MCF 10A (cell line): ENCODE results near the gene FCMR. TPM values are rescaled to one million over a fixed set of nuclear protein-coding genes. Genes with fewer than 3 reads are reported as not detected.

ENCODE experiments used
- BruUV-seq: library from RNA; stranded (reverse); fragments of 400-500 nt; replicated peaks from 2 replicates; lab custom pipeline; 2021; lab: Mats Ljungman, UMichigan
- CTCF ChIA-PET: fragments of 300-600 bp; sonication (Branson Sonifier 250); formaldehyde crosslinking; extraction: SDS; loops from one replicate; lab custom pipeline; 2021; ENCODE audit warnings: antibody characterized with exemption, inconsistent platforms; lab: Yijun Ruan, JAX
- POLR2A ChIA-PET: fragments of 300-600, 350-650 bp; sonication (Branson Sonifier 250); formaldehyde crosslinking; extraction: SDS; loops from one replicate; lab custom pipeline; 2020; ENCODE audit warnings: antibody characterized with exemption, inconsistent platforms; lab: Yijun Ruan, JAX
- DNase-seq: peaks from one replicate; pipeline ENCODE4 v3.0.0-alpha.2; 2018; ENCODE audit not compliant: unreplicated experiment
- H3K27ac Mint-ChIP-seq: one replicate; pipeline ENCODE4 v1.8.0; 2022; ENCODE audit warnings: mild to moderate bottlenecking, low read depth, mixed read lengths; ENCODE audit not compliant: unreplicated experiment
- H3K27me3 Mint-ChIP-seq: one replicate; pipeline ENCODE4 v1.8.0; 2022; ENCODE audit warnings: mixed read lengths; ENCODE audit not compliant: insufficient read depth, unreplicated experiment
- H3K36me3 Mint-ChIP-seq: one replicate; pipeline ENCODE4 v1.8.0; 2022; ENCODE audit warnings: mild to moderate bottlenecking, moderate library complexity, mixed read lengths; ENCODE audit not compliant: insufficient read depth, unreplicated experiment
- H3K4me1 Mint-ChIP-seq: one replicate; pipeline ENCODE4 v1.8.0; 2022; ENCODE audit warnings: mixed read lengths; ENCODE audit not compliant: insufficient read depth, unreplicated experiment
- H3K4me3 Mint-ChIP-seq: one replicate; pipeline ENCODE4 v1.8.0; 2022; ENCODE audit warnings: mild to moderate bottlenecking, moderate library complexity, mixed read lengths; ENCODE audit not compliant: unreplicated experiment
- H3K9me3 Mint-ChIP-seq: one replicate; pipeline ENCODE4 v1.8.0; 2022; ENCODE audit warnings: mixed read lengths; ENCODE audit not compliant: unreplicated experiment
- CTCF ChIP-seq: fragments of 200-600 bp; IDR thresholded peaks from one replicate; pipeline ENCODE4 v1.8.0; 2022; ENCODE audit warnings: antibody characterized with exemption, mild to moderate bottlenecking; ENCODE audit not compliant: unreplicated experiment
- intact Hi-C: fragments of 100-400 bp; cut with micrococcal nuclease; formaldehyde crosslinking; loops from 2 replicates; pipeline ENCODE4 v1.14.1; 2022
- total RNA-seq: library from RNA; stranded (reverse); gene quantifications from 2 replicates; pipeline ENCODE4 v1.2.3, GENCODE V29; 2022

FCMR gene
- total RNA-seq, 1 experiment from 2014 or later = 10.1 TPM

DNA sequence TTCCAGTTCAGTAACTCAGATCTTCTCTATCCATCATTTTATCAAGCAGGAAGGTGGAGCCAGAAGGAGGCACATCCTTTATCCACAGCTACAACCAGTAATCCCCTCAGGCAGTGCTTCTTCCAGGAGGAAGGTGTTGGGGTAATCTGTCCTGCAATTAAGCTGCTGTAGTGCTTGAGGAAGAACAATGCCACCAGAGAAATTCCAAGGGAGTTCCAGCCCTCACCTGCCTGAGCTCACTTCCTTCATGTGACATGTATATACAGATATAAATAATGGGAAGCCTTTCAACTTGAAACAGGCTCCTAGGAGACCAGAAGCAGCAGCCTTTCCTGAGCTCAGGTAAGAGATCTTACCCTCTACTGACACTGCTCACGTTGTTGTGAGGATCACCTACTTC is 58.5 kb downstream of the FCMR start:
- ChIA-PET POLR2A (interaction anchor here (1.0 to 3.7 kb wide), 3 partner anchors 25 to 46 kb away, joined by 3 to 30 read pairs (median 4); no protein-coding TSS in a partner anchor), CTCF (interaction anchor here (0.6 to 7.6 kb wide), 11 partner anchors 10 to 795 kb away, joined by 3 to 89 read pairs (median 21); partner anchors contain the start of gene IL24)
- no peak for TF ChIP-seq CTCF
- Mint-ChIP-seq H3K4me3 (no peak overlapping the region), H3K36me3 (no peaks in the 10 kb centered on the region), H3K4me1 (peaks cover 32% of the 10 kb centered on the region), H3K9me3 (no peaks in the 10 kb centered on the region), H3K27me3 (peaks cover 18% of the 10 kb centered on the region), H3K27ac (no peak overlapping the region)
- intact Hi-C loops = loop anchor here (2.0 kb wide), 1 partner anchor 216 kb away; no protein-coding TSS in a partner anchor
- no peak for DNase-seq
- BruUV-seq = no TSS peak

GRCh38 chr1:206860165-206860564 is 61.6 kb downstream of the FCMR start:
- BruUV-seq = no TSS peak
- H3K9me3 Mint-ChIP-seq = no peaks in the 10 kb centered on the region
- no peak for DNase-seq

DNA sequence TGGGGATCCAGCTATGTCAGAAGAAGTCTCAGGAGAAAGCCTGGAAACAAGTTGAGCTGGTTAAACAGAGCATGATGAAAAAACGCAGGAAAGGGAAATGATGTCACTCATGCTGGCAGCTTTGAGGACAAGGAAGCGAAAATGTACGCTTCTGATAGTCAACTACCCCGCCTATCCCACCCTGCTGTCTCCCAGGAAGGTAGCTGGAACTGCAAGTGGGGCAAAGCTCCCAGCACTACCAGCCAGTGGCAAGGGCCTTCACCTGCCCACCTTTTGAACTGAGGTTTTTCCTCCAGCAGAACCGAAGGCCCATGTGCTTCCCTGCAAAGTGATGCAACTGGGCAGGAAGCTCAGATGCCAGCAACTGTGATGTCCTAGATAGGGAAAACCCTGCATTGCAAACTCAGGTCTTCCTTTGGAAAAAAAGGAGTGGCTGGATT is 62.6 kb downstream of the FCMR start:
- intact Hi-C loops = no loop called here
- no TSS peak for BruUV-seq
- H3K4me1 Mint-ChIP-seq = no peaks in the 10 kb centered on the region
- no peaks in the 10 kb centered on the region for H3K36me3 Mint-ChIP-seq
- H3K27ac Mint-ChIP-seq = no peak overlapping the region
- H3K27me3 Mint-ChIP-seq = peaks cover 18% of the 10 kb centered on the region
- no peak overlapping the region for H3K4me3 Mint-ChIP-seq
- DNase-seq = no peak
- TF ChIP-seq CTCF = no peak
- CTCF ChIA-PET = interaction anchor here (0.6 to 7.6 kb wide), 17 partner anchors 11 to 368 kb away, joined by 3 to 89 read pairs (median 3); no protein-coding TSS in a partner anchor
- POLR2A ChIA-PET = interaction anchor here (1.0 to 2.2 kb wide), 4 partner anchors 9 to 50 kb away, joined by 3 to 10 read pairs (median 4); no protein-coding TSS in a partner anchor
- H3K9me3 Mint-ChIP-seq = no peaks in the 10 kb centered on the region

More at GRCh38 chr1:206860165-206860564, 61.6 kb downstream of the FCMR start:
- intact Hi-C loops = no loop called here
- Mint-ChIP-seq H3K36me3 (no peaks in the 10 kb centered on the region), H3K27me3 (peaks cover 18% of the 10 kb centered on the region), H3K4me1 (peaks cover 6% of the 10 kb centered on the region), H3K4me3 (no peak overlapping the region), H3K27ac (no peak overlapping the region)
- no peak for TF ChIP-seq CTCF
- ChIA-PET CTCF (interaction anchor here (0.6 to 7.6 kb wide), 6 partner anchors 21 to 897 kb away, joined by 3 to 89 read pairs (median 18); no protein-coding TSS in a partner anchor), POLR2A (interaction anchor here (1.1 to 2.2 kb wide), 3 partner anchors 8 to 49 kb away, joined by 3 to 10 read pairs (median 5); no protein-coding TSS in a partner anchor)

DNA sequence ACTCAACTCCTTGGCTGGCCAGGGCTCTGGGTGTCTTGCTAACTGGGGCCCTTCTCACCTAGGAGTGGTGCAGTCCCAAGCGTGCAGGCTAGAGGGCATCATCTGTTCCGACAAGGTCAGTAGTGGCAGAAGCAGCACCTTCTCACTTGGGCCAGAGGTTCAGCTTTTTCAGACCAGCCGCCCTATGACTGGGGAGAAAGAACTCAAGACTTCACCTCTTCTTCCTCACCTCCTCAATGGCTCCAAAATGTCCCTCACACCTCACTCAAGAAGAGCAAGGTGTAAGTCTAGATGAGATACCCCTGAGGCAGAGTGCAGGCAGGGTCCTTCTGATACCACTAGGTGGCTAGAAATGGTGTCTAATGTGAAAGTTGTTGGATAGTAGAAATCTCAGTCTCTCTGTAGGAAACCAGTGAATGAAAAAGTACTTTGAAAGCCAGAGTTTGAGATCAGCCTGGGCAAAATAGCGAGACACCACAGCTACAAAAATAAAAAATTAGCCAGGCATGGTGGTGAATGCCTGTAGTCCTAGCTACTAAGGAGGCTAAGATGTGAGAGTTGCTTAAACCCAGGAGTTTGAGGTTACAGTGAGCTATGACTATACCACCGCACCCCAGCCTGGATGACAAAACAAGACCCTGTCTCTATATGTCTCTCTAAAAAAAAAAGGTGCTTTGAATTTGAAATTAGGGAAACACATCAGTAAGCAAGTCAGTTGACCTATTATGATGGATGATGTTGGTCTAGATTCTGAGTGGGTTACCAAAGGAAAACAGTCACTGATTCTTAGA is 64.9 kb downstream of the FCMR start:
- H3K27me3 Mint-ChIP-seq = peaks cover 18% of the 10 kb centered on the region
- no peak overlapping the region for H3K4me3 Mint-ChIP-seq
- TF ChIP-seq CTCF = peak; percentile 17
- no TSS peak for BruUV-seq
- POLR2A ChIA-PET = interaction anchor here (0.5 to 0.8 kb wide), 3 partner anchors 22 to 61 kb away, joined by 3 read pairs; no protein-coding TSS in a partner anchor
- peak; percentile 54 for DNase-seq
- H3K27ac Mint-ChIP-seq = no peak overlapping the region
- H3K9me3 Mint-ChIP-seq = peaks cover 7% of the 10 kb centered on the region
- CTCF ChIA-PET = interaction anchor here (0.5 to 7.3 kb wide), 10 partner anchors 8 to 548 kb away, joined by 3 to 70 read pairs (median 4); partner anchors contain the start of gene IL20
- intact Hi-C loops = no loop called here
- H3K36me3 Mint-ChIP-seq = no peaks in the 10 kb centered on the region
- H3K4me1 Mint-ChIP-seq = no peaks in the 10 kb centered on the region
